Naive thymus-derived CD8-positive, alpha-beta T cell (primary cell): ENCODE measurements around the gene SMKR1. TPM values are rescaled to one million over a fixed set of nuclear protein-coding genes. Genes with fewer than 3 reads are reported as not detected.

ENCODE experiments used
- polyA plus RNA-seq, 3 donors: library from polyadenylated mRNA; unstranded; fragments of 300-500 nt; fragmentation: Illumina TruSeq; gene quantifications; one replicate each; pipeline ENCODE4 v1.2.3, GENCODE V29; 2021
- total RNA-seq, 8 experiments: library from RNA in 2 of 8; stranded (reverse) in 2 of 8; gene quantifications; one replicate each; pipeline ENCODE4 v1.2.3 and lab custom pipeline; 2021 to 2026

SMKR1 gene
- total and polyA plus RNA-seq, 5 experiments from 2014 or later = 1.5 to 9.7 (median 5.2) TPM

Other genes with a start within 250 kb of the SMKR1 start
- under 1 TPM in 1 of 2 experiments, not detected in 1; 0.11 TPM for gene STRIP2, start 68.1 kb upstream of the SMKR1 start, total RNA-seq
- gene STRIP2, start 68.1 kb upstream of the SMKR1 start, polyA plus RNA-seq = not detected
- 10 to 100 TPM; 44.3 to 45.0 TPM for gene NRF1, start 109.2 kb downstream of the SMKR1 start, total RNA-seq
- gene NRF1, start 109.2 kb downstream of the SMKR1 start, polyA plus RNA-seq = 10 to 100 TPM; 11.7 to 22.5 (median 19.6) TPM